ENCODE data around the gene PPP1R26.
"Not testable (repeated sequence)": the region's sequence is repeated elsewhere in the genome, so short reads cannot be mapped to it uniquely, and the experiment has no call there.

The PPP1R26 gene

GRCh38 chr9:135442075-135442474 lies 37.5 kb upstream of the PPP1R26 start:
- peak overlapping the region in 2 of 3 experiments; percentile 70 to 81 for H3K27ac Mint-ChIP-seq
- peak overlapping the region in 1 of 3 experiments; percentile 40 for H3K4me3 Mint-ChIP-seq
- no peaks in the 10 kb centered on the region for H3K36me3 Mint-ChIP-seq (ENCODE audit: low read depth)
- peaks cover 20% of the 10 kb centered on the region for H3K27me3 Mint-ChIP-seq (ENCODE audit: low read depth)
- H3K9me3 Mint-ChIP-seq = peaks cover 13% of the 10 kb centered on the region
- peaks cover 37% of the 10 kb centered on the region for H3K4me1 Mint-ChIP-seq
- no peak for TF ChIP-seq CTCF (IDR thresholded peaks at IDR 0.05; ENCODE audit: unreplicated experiment in 3 of 3)

- H3K27me3 Mint-ChIP-seq (ENCODE audit: low read depth) = peaks cover 27% of the 10 kb centered on the region
- H3K27ac Mint-ChIP-seq = no peak overlapping the region
- peaks cover 7% of the 10 kb centered on the region for H3K9me3 Mint-ChIP-seq
- peaks cover 42% of the 10 kb centered on the region for H3K4me1 Mint-ChIP-seq
- H3K36me3 Mint-ChIP-seq (ENCODE audit: low read depth) = no peaks in the 10 kb centered on the region
- H3K4me3 Mint-ChIP-seq = no peak overlapping the region
- no peak for TF ChIP-seq CTCF (IDR thresholded peaks at IDR 0.05; ENCODE audit: unreplicated experiment in 3 of 3)
These were observed 35.7 kb upstream of the PPP1R26 start for GRCh38 chr9:135443797-135444425.

- Mint-ChIP-seq H3K9me3 (no peaks in the 10 kb centered on the region), H3K27ac (no peak overlapping the region), H3K4me1 (peaks cover 26% of the 10 kb centered on the region), H3K36me3 (ENCODE audit: low read depth) (no peaks in the 10 kb centered on the region), H3K27me3 (ENCODE audit: low read depth) (peaks cover 22% of the 10 kb centered on the region), H3K4me3 (no peak overlapping the region)
- no peak for TF ChIP-seq CTCF (IDR thresholded peaks at IDR 0.05; ENCODE audit: unreplicated experiment in 3 of 3)
These were observed 32.5 kb upstream of the PPP1R26 start for GRCh38 chr9:135447126-135447525.

GRCh38 chr9:135448663-135449100 lies 30.9 kb upstream of the PPP1R26 start:
- H3K4me1 Mint-ChIP-seq = peaks cover 10% of the 10 kb centered on the region
- peaks cover 4% of the 10 kb centered on the region for H3K9me3 Mint-ChIP-seq
- no peak overlapping the region for H3K4me3 Mint-ChIP-seq
- H3K36me3 Mint-ChIP-seq (ENCODE audit: low read depth) = no peaks in the 10 kb centered on the region
- H3K27me3 Mint-ChIP-seq (ENCODE audit: low read depth) = peaks cover 21% of the 10 kb centered on the region
- TF ChIP-seq CTCF (IDR thresholded peaks at IDR 0.05; ENCODE audit: unreplicated experiment in 3 of 3) = no peak
- H3K27ac Mint-ChIP-seq = no peak overlapping the region

- peaks cover 18% of the 10 kb centered on the region for H3K27me3 Mint-ChIP-seq (ENCODE audit: low read depth)
- not testable (repeated sequence) for H3K4me1 Mint-ChIP-seq; H3K36me3 Mint-ChIP-seq (ENCODE audit: low read depth); H3K9me3 Mint-ChIP-seq; H3K27ac Mint-ChIP-seq; H3K4me3 Mint-ChIP-seq
These were observed 30.1 kb upstream of the PPP1R26 start for GRCh38 chr9:135449532-135449931.

- TF ChIP-seq CTCF (IDR thresholded peaks at IDR 0.05; ENCODE audit: unreplicated experiment in 3 of 3) = no peak
These were observed 28.6 kb upstream of the PPP1R26 start for GRCh38 chr9:135450956-135451355.

GRCh38 chr9:135451909-135452308 lies 27.7 kb upstream of the PPP1R26 start:
- H3K36me3 Mint-ChIP-seq (ENCODE audit: low read depth); H3K27ac Mint-ChIP-seq; H3K4me1 Mint-ChIP-seq; H3K4me3 Mint-ChIP-seq: not testable (repeated sequence)
- Mint-ChIP-seq H3K27me3 (ENCODE audit: low read depth) (peaks cover 23% of the 10 kb centered on the region), H3K9me3 (peaks cover 11% of the 10 kb centered on the region)

More at GRCh38 chr9:135450956-135451355, 28.6 kb upstream of the PPP1R26 start:
- Mint-ChIP-seq H3K4me3 (no peak overlapping the region), H3K36me3 (ENCODE audit: low read depth) (no peaks in the 10 kb centered on the region), H3K27ac (no peak overlapping the region), H3K9me3 (peaks cover 11% of the 10 kb centered on the region), H3K27me3 (ENCODE audit: low read depth) (peaks cover 18% of the 10 kb centered on the region), H3K4me1 (peaks cover 5% of the 10 kb centered on the region)
